ENCODE measurements around the gene PDE4D. TPM values are rescaled to one million over a fixed set of nuclear protein-coding genes. Genes with fewer than 3 reads are reported as not detected.
A peak's percentile ranks its signal among the peaks of the same experiment; 100 is the strongest.

PDE4D gene
- total and polyA plus RNA-seq, 10 of the 15 experiments (the other 5 are each of a cell fraction or from before 2014, with no cell fraction given) = 0.87 to 4.1 (median 2.2) TPM

- BruUV-seq (replicated peaks) = no TSS peak
- ATAC-seq = peak; percentile 18; the same call in 2 of the 3 replicates
- H3K27ac ChIP-seq (ENCODE audit: control insufficient read depth, insufficient read depth) = no peak overlapping the region
- no peak overlapping the region for H2AFZ ChIP-seq (ENCODE audit: control insufficient read depth, low read depth, low read length)
- intact Hi-C loops (cut with micrococcal nuclease; ENCODE audit: unreplicated experiment) = no loop called here
- DNase-seq (ENCODE audit: low read depth, low spot score) = no peak
- no peaks in the 10 kb centered on the region for H3K79me2 ChIP-seq (ENCODE audit: control insufficient read depth, insufficient read depth, low read length)
- ChIA-PET SMC1A (ENCODE audit: uncharacterized antibody, unreplicated experiment) (interaction anchor here (1.2 to 3.1 kb wide), 4 partner anchors 32 to 116 kb away, joined by 3 to 26 read pairs (median 13); no protein-coding TSS in a partner anchor), POLR2A (no interaction called here), CTCF (interaction anchor here (1.1 to 3.5 kb wide), 3 partner anchors 110 to 131 kb away, joined by 3 to 13 read pairs (median 13); no protein-coding TSS in a partner anchor), RAD21 (ENCODE audit: unreplicated experiment) (interaction anchor here (0.6 to 2.2 kb wide), 9 partner anchors 9 to 116 kb away, joined by 3 to 9 read pairs (median 3); no protein-coding TSS in a partner anchor)
- H3K4me3 ChIP-seq = no peak overlapping the region
- no peaks in the 10 kb centered on the region; the same call in 1 of the 2 replicates for H3K4me1 ChIP-seq (ENCODE audit: control insufficient read depth, insufficient read depth, low read length)
- 100% methylated on average over 1 of the region's 1 CpG for WGBS (ENCODE audit: insufficient coverage, insufficient replicate concordance, low lambda C conversion rate, missing lambda C conversion rate)
- H3K27me3 ChIP-seq (replicated peaks in 1 of 2; ENCODE audit: control insufficient read depth in 2 of 2, insufficient read depth in 2 of 2, low read length in 1 of 2) = no peaks in the 10 kb centered on the region
- no peak overlapping the region for H3K9ac ChIP-seq (ENCODE audit: control insufficient read depth, insufficient read depth, low read length)
- no peak for FAIRE-seq
- no peak overlapping the region for H3K4me2 ChIP-seq (ENCODE audit: control insufficient read depth, insufficient read depth)
- no peaks in the 10 kb centered on the region for H3K36me3 ChIP-seq (ENCODE audit: control insufficient read depth in 2 of 2, insufficient read depth in 2 of 2, low read length in 1 of 2)
- no peaks in the 10 kb centered on the region for H3K9me3 ChIP-seq (replicated peaks; ENCODE audit: control insufficient read depth, insufficient read depth, low read length)
- in situ Hi-C loops (cut with MboI) = loop anchor here (5.0 kb wide), 1 partner anchor 110 kb away; no protein-coding TSS in a partner anchor
- TF ChIP-seq BMI1 (IDR thresholded peaks at IDR 0.05; ENCODE audit: borderline replicate concordance) = no peak
- TF ChIP-seq SP1 (IDR thresholded peaks at IDR 0.05; ENCODE audit: low read depth, low read length) = no peak
- no peak for TF ChIP-seq CBX5 (IDR thresholded peaks at IDR 0.05; ENCODE audit: low read depth)
- H4K20me1 ChIP-seq (ENCODE audit: control insufficient read depth, insufficient read depth) = no peaks in the 10 kb centered on the region
Observed at GRCh38 chr5:59002162-59002825, 891.2 kb downstream of the PDE4D start.

- no peak overlapping the region for H3K4me2 ChIP-seq (ENCODE audit: control insufficient read depth, insufficient read depth)
- DNase-seq (ENCODE audit: low read depth, low spot score) = no peak
- no peak for ATAC-seq
- H3K4me3 ChIP-seq = no peak overlapping the region
- intact Hi-C loops (cut with micrococcal nuclease; ENCODE audit: unreplicated experiment) = no loop called here
- RAD21 ChIA-PET (ENCODE audit: unreplicated experiment) = interaction anchor here (1.1 to 2.2 kb wide), 6 partner anchors 9 to 116 kb away, joined by 3 to 8 read pairs (median 4); no protein-coding TSS in a partner anchor
- in situ Hi-C loops (cut with MboI) = loop anchor here (5.0 kb wide), 1 partner anchor 109 kb away; no protein-coding TSS in a partner anchor
- SMC1A ChIA-PET (ENCODE audit: uncharacterized antibody, unreplicated experiment) = interaction anchor here (1.2 to 3.1 kb wide), 3 partner anchors 33 to 115 kb away, joined by 3 to 26 read pairs (median 8); no protein-coding TSS in a partner anchor
- FAIRE-seq = no peak
- no peak for TF ChIP-seq BMI1 (IDR thresholded peaks at IDR 0.05; ENCODE audit: borderline replicate concordance)
- TF ChIP-seq ATF2 (IDR thresholded peaks at IDR 0.05; ENCODE audit: low read length) = no peak
- no peak for TF ChIP-seq ZNF217 (IDR thresholded peaks at IDR 0.05)
- TF ChIP-seq ELK1 (IDR thresholded peaks at IDR 0.05; ENCODE audit: low read depth, low read length) = no peak
- no peak for TF ChIP-seq CHD1 (IDR thresholded peaks at IDR 0.05; ENCODE audit: low read depth, low read length)
- TF ChIP-seq TARDBP (IDR thresholded peaks at IDR 0.05; ENCODE audit: borderline replicate concordance) = no peak
- TF ChIP-seq DPF2 (IDR thresholded peaks at IDR 0.05) = no peak
- no peak for TF ChIP-seq POLR2A (IDR thresholded peaks at IDR 0.05; ENCODE audit: low read depth, low read length)
- TF ChIP-seq USF2 (IDR thresholded peaks at IDR 0.05; ENCODE audit: borderline replicate concordance, low read depth, low read length) = no peak
- BruUV-seq (replicated peaks) = no TSS peak
- no peak overlapping the region for H2AFZ ChIP-seq (ENCODE audit: control insufficient read depth, low read depth, low read length)
- H3K27ac ChIP-seq (ENCODE audit: control insufficient read depth, insufficient read depth) = no peak overlapping the region
- no peaks in the 10 kb centered on the region for H3K27me3 ChIP-seq (replicated peaks in 1 of 2; ENCODE audit: control insufficient read depth in 2 of 2, insufficient read depth in 2 of 2, low read length in 1 of 2)
- H3K4me1 ChIP-seq (ENCODE audit: control insufficient read depth, insufficient read depth, low read length) = no peaks in the 10 kb centered on the region; the same call in 1 of the 2 replicates
- H4K20me1 ChIP-seq (ENCODE audit: control insufficient read depth, insufficient read depth) = no peaks in the 10 kb centered on the region
- CTCF ChIA-PET = interaction anchor here (3.0 to 3.5 kb wide), 2 partner anchors 110 to 115 kb away, joined by 13 read pairs; no protein-coding TSS in a partner anchor
- H3K79me2 ChIP-seq (ENCODE audit: control insufficient read depth, insufficient read depth, low read length) = no peaks in the 10 kb centered on the region
- H3K9ac ChIP-seq (ENCODE audit: control insufficient read depth, insufficient read depth, low read length) = no peak overlapping the region
- 54% methylated on average over 6 of the region's 6 CpGs for WGBS (ENCODE audit: insufficient coverage, insufficient replicate concordance, low lambda C conversion rate, missing lambda C conversion rate)
- H3K9me3 ChIP-seq (replicated peaks; ENCODE audit: control insufficient read depth, insufficient read depth, low read length) = no peaks in the 10 kb centered on the region
- POLR2A ChIA-PET = no interaction called here
- no peaks in the 10 kb centered on the region for H3K36me3 ChIP-seq (ENCODE audit: control insufficient read depth in 2 of 2, insufficient read depth in 2 of 2, low read length in 1 of 2)
Observed at GRCh38 chr5:59001716-59002115, 891.8 kb downstream of the PDE4D start.

Data from GM12878 (cell line).